Measurements from ENCODE around the gene ANXA6. TPM values are rescaled to one million over a fixed set of nuclear protein-coding genes. Genes with fewer than 3 reads are reported as not detected.

Gene ANXA6
- total and polyA plus RNA-seq, 2 donors from 2014 or later: 107 to 183 TPM

GRCh38 chr5:151106043-151106442 lies 51.5 kb downstream of the ANXA6 start:
- no peak overlapping the region for H3K9ac ChIP-seq (ENCODE audit: low read length in 3 of 3)
- H3K27ac ChIP-seq (ENCODE audit: low read depth in 2 of 2, low read length in 2 of 2): no peak overlapping the region
- DNase-seq (no peak), FAIRE-seq (no peak)
- intact Hi-C loops (cut with DNase I): no loop called here
- peaks cover 5 to 32% (median 15%) of the 10 kb centered on the region in 3 donors for H3K36me3 ChIP-seq (ENCODE audit: control insufficient read depth in 2 of 3, insufficient read depth in 3 of 3, low read length in 3 of 3)
- H3K9me3 ChIP-seq (ENCODE audit: control insufficient read depth in 2 of 3, insufficient read depth in 1 of 3, low read length in 3 of 3): no peaks in the 10 kb centered on the region
- no peak for TF ChIP-seq CTCF (IDR thresholded peaks at IDR 0.05; ENCODE audit: borderline replicate concordance, extremely low read depth, insufficient read depth)
- H3K27me3 ChIP-seq (ENCODE audit: control insufficient read depth, insufficient read depth, low read length): no peaks in the 10 kb centered on the region
- H3K4me1 ChIP-seq (ENCODE audit: control insufficient read depth in 2 of 3, insufficient read depth in 2 of 3, low read depth in 1 of 3, low read length in 3 of 3): peaks cover 0 to 24% (median 16%) of the 10 kb centered on the region in 3 donors
- no peak overlapping the region for H3K4me3 ChIP-seq (ENCODE audit: low read length in 3 of 3)

- Histone ChIP-seq H3K9me3 (ENCODE audit: control insufficient read depth in 2 of 3, insufficient read depth in 1 of 3, low read length in 3 of 3) (no peaks in the 10 kb centered on the region), H3K4me1 (ENCODE audit: control insufficient read depth in 2 of 3, insufficient read depth in 2 of 3, low read depth in 1 of 3, low read length in 3 of 3) (peaks cover 0 to 29% (median 20%) of the 10 kb centered on the region in 3 donors), H3K27ac (ENCODE audit: low read depth in 2 of 2, low read length in 2 of 2) (no peak overlapping the region), H3K4me3 (ENCODE audit: low read length in 3 of 3) (no peak overlapping the region), H3K9ac (ENCODE audit: low read length in 3 of 3) (no peak overlapping the region), H3K27me3 (ENCODE audit: control insufficient read depth, insufficient read depth, low read length) (no peaks in the 10 kb centered on the region), H3K36me3 (ENCODE audit: control insufficient read depth in 2 of 3, insufficient read depth in 3 of 3, low read length in 3 of 3) (peaks cover 5 to 32% (median 15%) of the 10 kb centered on the region in 3 donors)
- DNase-seq: no peak
- intact Hi-C loops (cut with DNase I): no loop called here
- no peak for FAIRE-seq
- no peak for TF ChIP-seq CTCF (IDR thresholded peaks at IDR 0.05; ENCODE audit: borderline replicate concordance, extremely low read depth, insufficient read depth)
Observed at GRCh38 chr5:151105561-151105960, 52.0 kb downstream of the ANXA6 start.

GRCh38 chr5:151104795-151105194 lies 52.8 kb downstream of the ANXA6 start:
- Histone ChIP-seq H3K27ac (ENCODE audit: low read depth in 2 of 2, low read length in 2 of 2) (no peak overlapping the region), H3K9ac (ENCODE audit: low read length in 3 of 3) (no peak overlapping the region), H3K9me3 (ENCODE audit: control insufficient read depth in 2 of 3, insufficient read depth in 1 of 3, low read length in 3 of 3) (no peaks in the 10 kb centered on the region), H3K4me3 (ENCODE audit: low read length in 3 of 3) (no peak overlapping the region), H3K4me1 (ENCODE audit: control insufficient read depth in 2 of 3, insufficient read depth in 2 of 3, low read depth in 1 of 3, low read length in 3 of 3) (peaks cover 0 to 33% (median 25%) of the 10 kb centered on the region in 3 donors), H3K36me3 (ENCODE audit: control insufficient read depth in 2 of 3, insufficient read depth in 3 of 3, low read length in 3 of 3) (peaks cover 5 to 32% (median 15%) of the 10 kb centered on the region in 3 donors), H3K27me3 (ENCODE audit: control insufficient read depth, insufficient read depth, low read length) (no peaks in the 10 kb centered on the region)
- FAIRE-seq (no peak), DNase-seq (peak in 1 of 5 donors; percentile 81)
- TF ChIP-seq CTCF (IDR thresholded peaks at IDR 0.05; ENCODE audit: borderline replicate concordance, extremely low read depth, insufficient read depth): no peak
- intact Hi-C loops (cut with DNase I): loop anchor here (5.0 kb wide), 1 partner anchor 42 kb away; no protein-coding TSS in a partner anchor

GRCh38 chr5:151101746-151102145 lies 55.8 kb downstream of the ANXA6 start:
- H3K27ac ChIP-seq (ENCODE audit: low read depth in 2 of 2, low read length in 2 of 2): peak overlapping the region; percentile 37 to 74
- no peak overlapping the region for H3K4me3 ChIP-seq (ENCODE audit: low read length in 3 of 3)
- H3K9me3 ChIP-seq (ENCODE audit: control insufficient read depth in 2 of 3, insufficient read depth in 1 of 3, low read length in 3 of 3): no peaks in the 10 kb centered on the region
- peak overlapping the region in 1 of 3 donors; percentile 36 for H3K9ac ChIP-seq (ENCODE audit: low read length in 3 of 3)
- FAIRE-seq (no peak), DNase-seq (no peak)
- TF ChIP-seq CTCF (IDR thresholded peaks at IDR 0.05; ENCODE audit: borderline replicate concordance, extremely low read depth, insufficient read depth): no peak
- peaks cover 0 to 34% (median 20%) of the 10 kb centered on the region in 3 donors for H3K4me1 ChIP-seq (ENCODE audit: control insufficient read depth in 2 of 3, insufficient read depth in 2 of 3, low read depth in 1 of 3, low read length in 3 of 3)
- intact Hi-C loops (cut with DNase I): loop anchor here (5.0 kb wide), 1 partner anchor 39 kb away; no protein-coding TSS in a partner anchor
- H3K27me3 ChIP-seq (ENCODE audit: control insufficient read depth, insufficient read depth, low read length): no peaks in the 10 kb centered on the region
- peaks cover 2 to 13% (median 6%) of the 10 kb centered on the region in 3 donors for H3K36me3 ChIP-seq (ENCODE audit: control insufficient read depth in 2 of 3, insufficient read depth in 3 of 3, low read length in 3 of 3)

All from kidney (tissue), 14 donors.